ENCODE results near the gene TMPRSS3.

TMPRSS3 gene

DNA sequence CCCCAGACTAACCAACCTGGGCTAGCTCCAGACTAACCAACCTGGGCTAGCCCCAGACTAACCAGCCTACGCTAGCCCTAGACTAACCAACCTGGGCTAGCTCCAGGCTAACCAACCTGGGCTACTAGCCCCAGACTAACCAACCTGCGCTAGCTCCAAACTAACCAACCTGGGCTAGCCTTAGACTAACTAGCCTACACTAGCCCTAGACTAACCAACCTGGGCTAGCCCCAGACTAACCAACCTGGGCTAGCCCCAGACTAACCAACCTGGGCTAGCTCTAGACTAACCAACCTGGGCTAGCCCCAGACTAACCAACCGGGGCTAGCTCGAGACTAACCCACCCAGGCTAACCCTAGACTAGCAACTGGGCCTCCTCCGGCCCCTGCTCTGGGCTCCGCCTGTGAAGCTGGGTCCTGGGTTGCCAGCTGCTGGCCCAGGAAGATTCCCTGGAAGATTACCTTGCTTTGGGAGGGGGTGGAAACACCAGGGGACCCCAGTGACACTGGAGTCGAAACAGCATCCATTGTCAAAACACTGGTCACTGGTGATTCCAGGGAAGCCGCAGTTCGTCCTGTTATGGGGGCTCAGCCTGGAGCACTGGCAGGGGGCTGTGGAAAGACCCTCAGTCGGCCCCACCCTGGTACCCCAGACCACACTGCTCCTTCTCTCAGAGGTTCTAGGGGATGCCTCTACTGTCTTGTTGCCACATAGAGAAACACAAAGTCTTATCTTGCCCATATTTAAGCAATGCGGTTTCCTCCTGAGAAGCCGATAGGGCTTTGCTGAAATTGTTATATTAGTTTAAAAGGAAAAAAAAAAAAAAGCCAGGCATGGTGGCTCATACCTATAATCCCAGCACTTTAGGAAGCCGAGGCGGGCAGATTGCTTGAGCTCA is 46.2 kb downstream of the TMPRSS3 start:
- DNase-seq, result no peak

DNA sequence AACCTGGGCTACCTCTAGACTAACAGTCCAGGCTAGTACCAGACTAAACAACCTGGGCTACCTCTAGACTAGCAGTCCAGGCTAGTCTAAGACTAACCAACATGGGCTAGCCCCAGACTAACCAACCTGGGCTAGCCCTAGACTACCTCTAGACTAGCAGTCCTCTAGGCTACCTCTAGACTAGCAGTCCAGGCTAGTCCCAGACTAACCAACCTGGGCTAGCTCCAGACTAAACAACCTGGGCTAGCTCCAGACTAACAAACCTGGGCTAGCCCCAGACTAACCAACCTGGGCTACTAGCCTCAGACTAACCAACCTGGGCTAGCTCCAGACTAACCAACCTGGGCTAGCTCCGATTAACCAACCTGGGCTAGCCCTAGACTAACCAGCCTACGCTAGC is 47.1 kb downstream of the TMPRSS3 start:
- DNase-seq, result no peak

DNA sequence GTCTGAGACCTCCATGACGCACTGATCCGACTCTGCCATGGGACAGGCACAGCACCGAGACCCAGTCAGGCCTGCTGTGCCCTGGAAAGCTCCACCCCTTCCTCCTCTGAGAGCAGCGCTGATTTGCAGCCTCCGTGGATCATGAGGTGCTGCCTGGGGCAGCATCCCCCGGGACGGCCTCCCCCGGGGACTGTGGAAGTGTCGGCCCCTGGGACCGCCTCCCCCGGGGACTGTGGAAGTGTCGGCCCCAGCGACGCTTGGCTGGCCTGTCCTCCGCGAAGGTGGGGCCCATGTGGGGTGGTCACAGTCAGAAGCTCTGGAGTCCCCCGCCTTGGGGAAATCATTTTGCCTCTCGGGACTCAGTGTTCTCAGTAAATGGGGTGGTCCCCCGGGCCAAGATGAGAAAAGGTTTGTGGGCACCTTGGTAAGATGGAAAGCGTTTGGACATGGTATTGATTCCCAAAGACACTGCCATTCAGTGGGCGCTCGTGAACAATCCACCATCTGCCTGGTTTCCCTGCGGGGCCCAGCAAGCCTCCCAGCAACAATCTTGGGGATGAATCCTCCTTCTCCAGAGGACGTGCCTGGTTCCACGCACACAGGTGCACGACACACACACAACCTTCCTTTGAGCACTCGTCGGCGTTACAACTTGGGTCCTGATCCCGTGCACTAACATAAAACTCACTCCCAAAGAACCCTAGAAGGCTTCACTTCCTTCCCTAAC is 48.1 kb downstream of the TMPRSS3 start:
- no peak for DNase-seq

DNA sequence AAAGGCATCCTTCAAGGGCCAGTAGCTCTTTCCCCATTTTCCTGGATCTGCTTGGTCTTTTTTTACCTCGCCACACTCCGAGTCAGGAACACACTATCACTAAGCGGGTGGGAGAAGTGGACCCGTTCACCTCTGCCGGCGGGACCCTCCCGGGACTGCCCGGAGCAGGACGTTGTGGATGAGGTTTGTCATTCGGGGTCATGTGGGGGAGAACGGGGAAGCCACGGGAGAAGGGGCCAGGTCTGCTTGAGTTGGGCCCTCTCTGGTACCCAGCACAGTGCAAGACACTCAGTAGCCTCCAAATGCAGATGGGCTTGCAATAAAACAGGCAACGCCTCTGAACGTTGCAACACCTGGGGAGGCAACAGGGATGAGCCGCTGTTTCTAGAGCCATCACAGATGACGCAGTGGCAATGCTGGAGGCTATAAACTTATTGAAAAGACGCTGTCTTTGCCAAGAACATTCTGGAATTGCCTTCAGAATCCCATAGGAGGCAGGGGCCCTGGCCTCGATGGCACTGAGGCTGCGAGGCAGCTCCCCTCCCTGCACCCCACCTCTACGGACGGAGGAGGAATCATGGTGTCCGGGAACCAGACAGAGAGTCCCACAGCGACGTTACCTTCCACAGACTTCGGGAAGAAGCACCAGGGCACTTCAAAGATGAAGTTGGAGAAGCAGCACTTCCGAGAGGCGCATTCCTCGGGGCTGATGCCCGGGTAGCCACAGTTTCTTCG is 48.8 kb downstream of the TMPRSS3 start:
- no peak for DNase-seq

DNA sequence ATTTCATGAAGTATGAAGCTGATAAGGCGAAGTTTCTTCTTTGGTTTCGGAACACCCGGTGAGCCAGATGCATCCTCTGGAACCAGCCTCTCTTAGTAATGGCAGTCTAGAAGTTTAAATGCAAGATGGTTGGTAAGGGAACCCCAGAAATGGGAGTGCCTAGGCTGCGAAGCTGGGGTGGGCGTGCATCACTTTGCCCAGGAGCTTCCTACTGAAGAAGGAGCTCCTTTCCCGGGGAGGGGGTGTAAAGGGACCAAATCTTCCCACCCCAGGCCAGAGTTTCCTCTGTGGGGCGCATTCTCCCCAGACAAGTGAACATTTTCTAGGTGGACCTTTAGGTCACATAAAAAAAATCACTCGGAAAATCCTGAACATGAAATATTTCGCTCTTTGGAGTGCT is 49.4 kb downstream of the TMPRSS3 start:
- DNase-seq, result no peak

DNA sequence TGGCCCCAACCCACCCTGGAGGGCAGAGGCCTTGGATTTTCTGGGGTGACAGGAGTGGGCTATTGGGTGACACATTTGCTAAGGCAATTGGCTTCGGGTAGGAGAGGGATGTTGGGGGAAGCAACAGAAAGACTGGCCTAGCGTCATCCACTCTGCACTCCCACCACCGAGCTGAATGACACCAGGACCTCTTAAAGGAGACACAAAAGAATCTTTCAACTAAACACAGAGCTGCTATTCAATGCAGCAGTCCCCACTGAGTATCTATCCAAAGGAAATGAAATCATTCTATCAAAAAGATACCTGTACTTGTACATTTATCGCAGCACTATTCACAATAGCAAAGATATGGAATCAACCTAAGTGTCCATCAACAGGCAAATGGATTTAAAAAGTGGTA is 51.2 kb downstream of the TMPRSS3 start:
- no peak for DNase-seq

DNA sequence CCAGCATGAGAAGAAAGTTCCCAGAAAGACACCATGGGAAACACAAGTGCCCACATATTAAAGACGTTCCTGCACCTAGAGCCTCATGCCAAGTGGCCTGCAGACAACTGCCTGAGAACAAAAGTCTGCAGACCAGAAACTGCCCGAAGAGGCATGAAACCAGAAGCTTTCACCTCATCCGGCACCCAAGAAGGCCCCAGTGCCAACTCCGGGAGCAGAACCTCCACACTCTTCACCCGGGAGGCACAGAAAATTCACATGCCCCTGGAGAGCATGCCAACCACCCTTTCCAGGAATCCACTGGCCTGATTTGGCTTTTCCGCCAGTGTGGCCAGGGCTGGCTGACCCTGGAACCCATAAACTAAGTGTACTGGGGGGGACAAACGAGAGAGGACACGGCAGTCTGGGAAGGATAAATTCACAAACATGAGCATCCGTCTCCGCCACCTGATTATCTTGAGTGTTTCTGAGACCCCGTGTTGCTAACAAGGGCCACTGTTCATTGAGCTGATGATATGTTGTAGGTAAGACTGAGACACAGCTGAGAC is 51.8 kb downstream of the TMPRSS3 start:
- no peak for DNase-seq

DNA sequence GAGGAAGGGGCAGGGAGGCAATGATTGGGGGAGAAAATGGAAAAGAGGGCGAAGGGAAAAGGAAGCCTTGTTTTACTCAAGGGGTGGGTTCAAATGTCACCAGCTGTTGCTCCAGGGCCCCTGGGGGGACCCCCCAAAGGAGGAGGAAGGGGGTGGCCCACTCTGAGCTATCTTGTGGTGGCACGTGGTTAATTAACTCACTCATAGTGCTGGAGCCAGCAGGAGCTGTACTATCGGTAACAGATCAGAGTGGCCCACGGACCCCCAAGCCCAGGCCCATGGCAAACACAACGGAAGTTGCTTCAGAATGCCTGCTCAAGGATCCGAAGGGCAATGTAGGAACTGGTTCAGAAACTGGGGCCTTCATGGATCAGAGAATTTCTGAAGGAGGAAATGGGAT is 52.3 kb downstream of the TMPRSS3 start:
- DNase-seq, result no peak

DNA sequence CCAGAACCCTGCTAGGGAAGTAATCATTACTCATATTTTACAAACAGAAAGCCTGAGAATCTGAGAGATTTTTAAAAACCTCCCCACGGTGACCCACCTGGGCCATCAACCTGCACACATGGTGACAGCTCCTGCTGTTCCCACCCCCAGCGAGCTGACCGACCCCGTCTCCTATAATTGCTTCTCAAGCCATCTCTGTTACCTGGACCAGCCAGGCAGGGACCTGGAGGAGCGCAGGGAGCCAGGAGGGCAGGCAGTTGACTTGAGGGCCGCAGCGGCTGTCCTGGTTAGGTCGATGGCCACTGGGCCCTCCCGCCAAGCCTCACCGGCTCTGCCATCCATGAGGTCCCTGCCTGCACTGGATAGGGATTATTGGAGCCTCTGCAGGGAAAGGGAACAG is 52.8 kb downstream of the TMPRSS3 start:
- no peak for DNase-seq

DNA sequence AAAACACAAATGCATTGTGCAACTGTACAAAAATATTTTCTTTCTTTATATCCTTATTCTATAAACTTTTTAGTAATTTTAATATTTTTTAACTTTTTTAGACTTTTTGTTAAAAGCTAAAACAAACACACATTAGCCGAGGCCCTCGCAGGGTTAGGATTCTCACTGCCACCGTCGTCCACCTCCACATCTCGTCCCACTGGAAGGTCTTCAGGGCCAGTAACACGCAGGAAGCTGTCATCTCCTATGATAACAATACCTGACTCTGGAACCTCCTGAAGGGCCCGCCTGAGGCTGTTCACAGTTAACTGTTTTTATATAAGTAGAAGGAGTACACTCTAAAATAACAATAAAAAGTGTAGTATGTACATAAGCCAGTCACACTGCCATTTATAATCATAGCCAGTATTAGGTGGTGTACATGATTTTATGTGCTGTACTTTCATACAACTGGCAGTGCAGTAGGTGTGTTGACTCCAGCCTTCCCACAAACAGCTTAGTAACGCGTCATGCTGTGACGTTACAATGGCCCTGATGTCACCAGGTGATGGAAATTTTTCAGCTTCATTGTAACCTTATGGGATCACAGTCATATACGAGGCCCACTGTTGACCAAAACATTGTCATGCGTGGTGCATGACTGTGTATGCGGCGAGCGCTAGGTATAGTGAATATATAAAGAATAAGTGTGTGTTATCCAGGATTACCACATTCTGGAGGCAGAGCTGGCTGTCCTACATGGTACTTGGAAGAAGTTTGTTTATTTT is 53.9 kb downstream of the TMPRSS3 start:
- no peak for DNase-seq

DNA sequence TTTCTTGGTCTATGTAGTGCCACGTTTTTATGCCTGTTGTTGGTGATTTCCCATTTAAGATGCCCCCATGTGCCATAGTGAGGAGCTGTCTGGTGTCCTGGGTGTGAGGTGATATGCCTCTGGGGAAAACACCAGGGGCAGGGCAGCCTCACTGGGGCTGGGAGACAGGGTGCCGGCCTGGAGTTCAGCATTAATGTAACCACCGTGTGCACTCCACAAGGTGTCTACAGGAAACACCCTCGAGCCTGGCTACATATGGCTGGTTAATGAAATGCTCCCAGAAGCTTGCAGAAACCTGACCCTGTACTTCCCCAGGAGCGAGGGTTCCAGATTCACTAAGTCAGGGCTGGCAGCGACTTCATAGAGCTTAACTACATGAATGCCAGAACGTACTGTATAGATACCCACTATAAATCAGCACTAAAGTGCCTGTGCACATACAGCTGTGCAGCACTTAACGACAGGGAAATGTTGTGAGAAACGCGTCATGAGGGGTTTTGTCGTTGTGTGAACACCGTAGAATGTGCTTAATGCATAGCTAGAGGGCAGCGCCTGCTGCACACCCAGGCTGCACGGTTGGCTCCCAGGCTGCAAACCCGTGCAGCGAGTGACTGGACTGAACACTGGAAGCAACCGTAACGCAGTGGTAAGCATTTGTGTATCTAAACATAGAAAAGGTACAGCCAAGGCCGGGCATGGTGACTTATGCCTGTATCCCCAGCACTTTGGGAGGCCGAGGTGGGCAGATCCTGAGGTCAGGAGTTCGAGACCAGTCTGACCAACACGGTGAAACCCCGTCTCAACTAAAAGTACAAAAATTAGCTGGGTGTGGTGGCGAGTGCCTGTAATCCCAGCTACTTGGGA is 55.4 kb downstream of the TMPRSS3 start:
- DNase-seq, result no peak

DNA sequence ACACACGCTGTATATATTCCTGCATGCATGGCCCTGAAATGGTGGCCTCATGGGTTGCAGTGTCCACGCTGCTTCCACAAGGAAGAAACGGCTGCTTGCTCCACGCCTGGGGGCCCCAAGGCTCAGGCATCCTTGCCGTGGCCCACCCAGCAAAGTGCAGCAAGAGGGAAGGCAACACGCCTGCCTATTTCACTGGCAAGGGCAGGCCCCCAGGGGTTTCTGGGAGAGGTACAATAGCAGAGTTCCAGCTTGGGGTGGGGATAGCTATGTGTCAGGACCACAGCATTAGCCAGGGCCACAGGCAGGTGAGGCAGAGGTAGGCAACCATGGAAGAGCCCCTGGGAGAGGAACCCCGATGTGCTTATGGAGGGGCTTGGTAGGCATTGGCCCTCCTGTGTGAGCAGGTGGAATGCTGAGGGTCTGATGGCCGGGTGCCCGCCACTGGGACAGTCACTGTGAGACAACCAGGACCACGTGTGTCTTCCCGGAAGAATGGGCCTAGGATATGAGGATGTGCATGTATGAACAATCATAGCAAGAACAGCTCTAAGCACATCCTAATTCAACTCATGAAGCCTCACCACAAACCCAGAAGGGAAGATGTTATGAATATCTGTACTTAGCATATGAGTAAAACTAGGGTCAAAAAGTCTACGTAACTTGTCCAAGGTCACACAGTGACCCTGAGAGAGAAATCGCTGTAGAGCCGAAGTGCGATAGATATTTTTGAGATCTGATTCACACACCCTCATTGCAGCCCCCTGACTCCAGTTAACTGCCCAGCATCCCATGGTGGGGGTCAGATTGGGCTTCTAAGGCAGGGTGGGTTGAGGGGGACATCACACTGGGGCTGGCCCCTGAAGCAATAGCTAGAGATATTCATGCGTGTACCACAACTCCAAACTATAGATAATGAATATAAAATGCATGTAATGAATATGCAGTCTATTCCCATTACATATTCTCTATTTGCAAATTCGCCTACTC is 56.8 kb downstream of the TMPRSS3 start:
- DNase-seq, result no peak

DNA sequence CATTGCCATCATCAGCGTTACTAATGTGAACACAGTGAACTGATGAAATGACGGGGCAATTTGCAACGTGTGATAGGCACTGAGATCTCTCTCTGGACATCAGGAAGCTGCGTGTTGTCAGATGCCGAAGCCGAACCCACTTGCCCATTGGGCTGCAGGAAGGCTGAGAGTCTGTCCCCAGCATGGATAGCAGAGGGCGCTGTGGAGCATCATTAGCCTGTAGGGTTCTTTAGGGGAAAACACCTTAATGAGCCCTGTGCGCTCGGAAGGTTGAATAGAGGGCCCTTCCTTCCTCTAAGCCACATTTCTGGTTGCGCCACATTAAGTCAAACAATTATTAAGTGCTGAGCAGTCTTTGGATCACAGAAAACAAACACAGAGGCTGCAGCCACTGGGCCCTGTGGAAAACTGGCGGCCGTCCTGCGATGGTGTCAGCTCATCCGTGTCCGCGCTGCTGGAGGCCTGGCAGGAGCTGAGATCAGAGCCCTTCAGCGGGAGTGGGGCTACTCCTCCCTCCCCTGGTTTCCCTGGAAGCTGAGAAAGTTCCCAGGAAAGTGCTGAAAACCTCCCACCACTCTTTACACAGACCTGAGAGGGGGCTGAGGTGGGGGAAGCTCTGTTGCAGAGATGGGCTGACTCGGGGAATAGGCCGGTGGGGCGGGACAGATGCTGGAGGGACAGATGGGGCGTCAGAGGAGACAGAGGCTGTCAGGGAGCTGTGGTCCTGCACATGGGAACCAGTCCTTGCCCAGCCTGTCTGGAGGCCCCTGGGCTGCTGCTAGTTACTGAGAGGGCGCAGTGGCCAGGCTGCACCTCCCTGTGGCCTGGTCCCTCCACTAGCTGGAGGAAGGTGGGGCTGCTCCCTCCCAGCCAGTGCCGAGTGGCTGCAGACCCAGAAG is 57.8 kb downstream of the TMPRSS3 start:
- peak; percentile 8 for DNase-seq

DNA sequence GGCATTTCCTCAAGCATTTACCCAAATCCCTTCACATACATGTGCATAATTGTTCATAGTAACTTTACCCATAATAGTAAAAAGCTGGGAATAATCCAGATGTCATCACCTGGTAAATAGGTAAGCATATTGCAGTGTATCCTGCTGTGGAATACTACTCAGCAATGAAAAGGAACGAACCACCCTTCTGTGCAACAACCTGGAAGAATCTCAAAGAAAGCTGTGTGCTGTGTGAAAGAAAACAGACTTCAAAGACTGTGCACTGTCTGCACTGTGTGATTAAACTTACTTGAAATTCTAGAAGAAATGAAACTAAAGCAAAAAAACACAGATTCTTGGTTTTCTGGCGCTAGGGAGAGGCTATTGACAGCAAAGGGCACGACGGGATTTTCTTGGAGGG is 58.6 kb downstream of the TMPRSS3 start:
- DNase-seq, result no peak

DNA sequence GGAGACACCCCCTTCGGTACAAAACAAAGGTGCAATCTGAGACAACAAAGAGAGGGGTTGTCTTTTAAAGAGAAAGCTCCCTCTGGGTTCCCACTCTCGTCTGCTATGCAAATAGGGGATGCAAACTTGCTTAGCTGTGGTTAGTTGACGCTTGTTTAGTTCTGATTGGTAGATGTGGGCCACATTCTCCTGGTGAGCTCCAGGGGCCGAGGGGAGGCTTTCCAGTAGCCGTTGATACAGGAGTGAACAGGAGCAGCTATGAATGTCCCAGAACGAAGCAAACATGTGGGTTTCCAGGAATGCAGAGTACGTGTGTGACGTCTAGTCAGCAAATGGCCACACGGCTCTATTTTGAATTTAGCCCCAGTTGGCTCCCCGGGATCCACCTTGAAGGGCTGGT is 59.8 kb downstream of the TMPRSS3 start:
- DNase-seq, result peak; percentile 2

DNA sequence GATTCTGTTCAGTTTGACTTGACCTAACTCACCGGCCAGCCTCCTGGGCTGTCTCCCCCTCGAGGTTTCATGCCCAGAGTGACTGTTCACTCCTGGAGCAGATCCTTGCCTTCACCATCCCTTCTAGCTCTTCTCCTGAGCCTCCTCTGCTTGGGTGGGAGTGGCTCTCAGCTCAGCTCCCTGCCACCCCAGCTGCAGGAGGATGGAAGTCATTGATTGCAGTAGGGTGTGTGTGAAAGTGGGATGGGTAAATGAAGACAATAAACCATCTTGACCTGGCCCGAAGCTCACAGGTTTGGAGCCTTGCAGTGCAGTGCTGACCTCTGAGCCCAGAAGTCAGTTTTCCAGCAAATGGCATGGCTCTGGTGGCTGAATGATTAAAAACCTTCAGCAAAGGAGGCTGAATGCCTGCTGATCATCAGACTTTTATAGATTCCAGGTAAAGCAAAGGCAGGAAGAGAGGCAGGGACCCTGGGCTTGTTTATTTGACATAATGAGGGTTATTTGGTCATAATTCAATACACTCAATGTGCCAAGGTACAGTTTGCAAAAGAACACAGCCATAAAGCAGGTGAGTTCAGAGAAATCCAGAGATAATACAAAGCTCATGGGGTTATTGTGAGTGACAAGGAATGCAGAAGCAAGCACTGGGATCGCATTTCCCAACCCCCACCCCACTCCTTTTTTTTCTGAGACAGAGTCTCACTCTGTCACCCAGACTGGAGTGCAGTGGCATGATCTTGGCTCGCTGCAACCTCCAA is 63.1 kb downstream of the TMPRSS3 start:
- DNase-seq, result no peak

DNA sequence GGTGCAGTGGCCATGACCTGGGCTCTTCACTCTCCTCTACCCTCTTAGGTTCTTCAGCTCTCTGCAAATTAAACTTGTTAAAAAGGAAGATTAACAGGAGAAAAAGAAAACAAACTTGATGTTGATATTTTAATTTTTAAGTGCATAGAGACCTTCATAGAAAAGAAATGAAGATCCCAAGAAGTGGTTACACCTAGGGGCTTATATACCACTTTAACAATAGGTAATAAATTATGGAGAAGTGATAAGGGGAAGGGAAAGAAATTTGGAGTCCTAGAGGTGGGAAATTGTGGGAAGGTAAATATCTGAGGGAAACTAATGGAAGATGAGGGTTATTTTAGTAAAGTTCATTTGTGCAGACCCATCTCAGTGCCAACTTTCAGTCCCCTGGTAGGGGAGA is 64.2 kb downstream of the TMPRSS3 start:
- DNase-seq, result no peak

All from fibroblast of skin of right quadriceps (primary cell).